ENCODE data around the gene CFAP47.

CFAP47 gene

DNA sequence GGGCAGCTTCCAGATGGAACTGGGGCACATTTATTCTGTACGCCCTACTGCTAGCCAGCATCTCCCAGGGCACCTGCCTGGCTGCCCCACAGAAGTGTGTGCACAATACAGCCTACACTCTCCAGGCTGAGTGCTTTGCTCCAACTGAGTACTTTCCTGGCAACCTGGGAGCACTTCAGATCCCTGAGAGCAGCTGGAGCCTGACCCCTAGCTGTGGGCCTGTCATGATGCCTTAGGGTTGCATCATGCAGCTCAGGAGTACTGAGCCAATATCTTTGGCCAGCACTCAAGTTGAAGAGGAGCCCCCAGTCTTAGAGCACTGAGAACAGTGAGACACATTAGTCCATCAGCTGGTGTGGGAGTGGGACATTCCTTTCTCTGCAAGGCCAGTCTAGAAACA lies 321.9 kb downstream of the CFAP47 start:
- no peak for DNase-seq (ENCODE audit: low read depth in 1 of 2, low spot score in 1 of 2)

DNA sequence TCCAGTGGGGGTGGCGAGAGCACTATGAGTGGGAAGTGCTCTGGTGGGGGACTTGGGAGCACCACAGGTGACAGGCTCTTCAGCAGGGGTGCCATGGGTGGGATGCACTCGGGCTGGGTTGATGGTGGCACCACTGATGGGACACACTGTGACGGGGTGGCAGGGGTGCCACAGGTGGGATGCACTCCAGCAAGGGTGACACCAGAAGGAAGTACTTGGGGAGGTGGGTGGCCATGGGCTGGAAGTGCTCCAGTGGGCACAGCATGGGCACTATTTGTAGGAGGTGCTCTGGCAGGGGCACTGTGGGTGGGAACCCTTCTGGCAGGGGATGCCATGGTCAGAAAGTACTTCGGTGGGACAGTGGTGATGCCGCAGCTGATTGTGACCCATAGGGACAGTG lies 346.6 kb downstream of the CFAP47 start:
- DNase-seq (ENCODE audit: low read depth in 1 of 2, low spot score in 1 of 2) = no peak

DNA sequence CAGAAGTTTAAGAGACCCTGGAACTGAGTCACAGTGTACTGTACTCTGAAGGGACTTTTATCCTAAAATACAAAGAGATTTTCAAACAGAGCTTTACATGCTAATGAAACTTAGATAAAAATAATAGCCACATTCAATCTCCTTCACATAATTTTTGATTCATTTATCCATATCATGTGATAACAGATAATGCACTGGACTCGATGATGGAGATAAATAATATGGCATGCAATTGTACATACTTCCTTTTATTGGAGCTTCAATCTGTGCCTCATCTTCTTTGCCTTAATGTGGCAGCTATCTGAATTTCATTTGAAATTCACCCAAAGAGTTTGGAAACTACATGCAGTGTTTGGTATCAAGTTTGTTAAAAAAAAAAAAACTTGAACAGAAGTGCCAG lies 390.6 kb downstream of the CFAP47 start:
- DNase-seq (ENCODE audit: low read depth in 1 of 2, low spot score in 1 of 2) = no peak

DNA sequence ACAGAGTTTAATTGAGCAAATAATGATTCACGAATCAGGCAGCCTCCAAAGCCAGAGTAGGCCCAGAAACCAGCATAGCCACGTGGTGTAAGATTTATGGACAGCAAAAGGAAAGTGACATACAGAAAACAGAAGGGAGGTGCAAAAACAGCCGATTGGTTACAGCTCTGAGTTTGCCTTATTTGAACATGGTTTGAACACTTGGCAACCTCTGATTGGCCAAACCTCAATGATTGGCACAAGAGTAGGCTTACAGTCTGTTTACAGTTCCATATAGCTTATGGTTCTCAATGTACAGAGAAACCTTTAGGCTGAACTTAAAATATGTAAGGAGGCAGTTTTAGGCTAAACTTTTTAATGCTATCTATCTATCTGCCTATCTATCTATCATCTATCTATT lies 394.8 kb downstream of the CFAP47 start:
- DNase-seq (ENCODE audit: low read depth in 1 of 2, low spot score in 1 of 2) = no peak

DNA sequence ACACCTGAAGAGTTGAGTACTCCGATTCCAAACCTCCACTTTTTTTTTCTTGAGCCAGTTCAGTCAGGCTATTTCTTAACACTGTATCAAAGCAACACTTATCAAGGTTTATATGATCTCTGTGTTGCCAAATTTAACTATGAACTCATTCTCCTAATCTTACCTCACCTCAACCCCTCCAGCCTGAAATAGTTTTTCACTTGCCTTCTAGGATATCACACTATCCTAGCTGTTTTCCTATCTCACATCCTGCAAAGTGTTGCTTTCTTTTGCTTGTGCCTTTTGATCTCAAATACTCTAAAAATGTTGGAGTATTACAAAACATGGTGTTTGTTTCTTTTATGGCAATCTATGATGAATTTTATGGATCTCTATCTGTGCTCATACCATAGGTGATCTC lies 415.0 kb downstream of the CFAP47 start:
- no peak for DNase-seq (ENCODE audit: low read depth in 1 of 2, low spot score in 1 of 2)

DNA sequence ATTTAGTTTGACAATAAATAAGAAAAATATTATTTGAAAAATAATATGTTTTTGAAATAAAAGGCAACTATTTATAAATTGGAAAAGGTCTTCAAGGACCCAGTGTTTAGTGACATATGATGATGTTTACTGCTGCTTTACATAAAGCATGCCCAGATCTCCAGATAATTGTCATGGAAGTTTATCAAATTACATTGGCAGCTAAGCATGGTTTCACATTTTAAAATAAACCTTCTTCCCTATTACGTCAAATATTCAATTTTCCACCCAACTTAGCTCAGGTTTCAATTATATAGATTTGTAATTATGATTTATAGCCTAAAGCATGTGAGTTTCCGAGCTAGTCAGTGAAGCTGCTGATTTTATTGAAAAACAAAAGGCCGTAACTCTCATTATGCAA lies 417.2 kb downstream of the CFAP47 start:
- no peak for DNase-seq (ENCODE audit: low read depth in 1 of 2, low spot score in 1 of 2)

DNA sequence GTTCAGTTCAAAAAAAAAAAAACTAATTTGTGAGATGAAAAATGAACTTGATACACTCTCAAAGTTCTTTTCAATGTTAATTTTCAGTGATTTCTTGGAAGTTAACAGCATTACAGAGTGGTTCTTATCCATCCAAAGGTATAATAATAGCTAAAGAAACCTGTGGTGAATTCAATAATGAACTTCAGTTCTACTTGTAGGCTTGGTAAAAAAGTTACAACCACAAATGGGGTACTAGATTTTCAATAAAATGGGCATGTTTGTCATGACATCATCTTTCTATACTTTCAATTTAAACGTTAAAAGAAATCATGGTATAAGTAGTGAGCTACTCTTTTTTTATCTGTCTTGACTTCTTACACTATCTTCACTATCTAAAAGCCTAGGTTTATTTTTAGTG lies 424.8 kb downstream of the CFAP47 start:
- no peak for DNase-seq (ENCODE audit: low read depth in 1 of 2, low spot score in 1 of 2)

DNA sequence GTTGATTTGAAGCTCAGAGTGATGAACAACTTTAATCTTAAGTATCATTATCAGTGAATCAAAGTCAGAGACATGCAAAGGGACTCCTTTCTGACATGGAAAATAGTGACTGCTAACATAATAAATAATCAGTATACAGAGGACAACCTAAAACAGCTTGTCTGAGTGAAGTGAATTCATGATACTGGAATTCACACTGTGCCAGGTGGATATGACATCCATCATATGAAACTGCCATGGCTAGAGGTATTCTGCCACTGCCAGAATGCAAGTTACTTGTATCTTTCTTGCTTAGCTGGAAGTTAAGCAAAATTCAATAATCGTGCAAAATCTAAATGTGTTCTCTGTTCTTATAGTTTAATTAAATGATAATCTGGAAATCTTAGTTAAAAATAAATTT lies 429.0 kb downstream of the CFAP47 start:
- DNase-seq (ENCODE audit: low read depth in 1 of 2, low spot score in 1 of 2) = no peak

DNA sequence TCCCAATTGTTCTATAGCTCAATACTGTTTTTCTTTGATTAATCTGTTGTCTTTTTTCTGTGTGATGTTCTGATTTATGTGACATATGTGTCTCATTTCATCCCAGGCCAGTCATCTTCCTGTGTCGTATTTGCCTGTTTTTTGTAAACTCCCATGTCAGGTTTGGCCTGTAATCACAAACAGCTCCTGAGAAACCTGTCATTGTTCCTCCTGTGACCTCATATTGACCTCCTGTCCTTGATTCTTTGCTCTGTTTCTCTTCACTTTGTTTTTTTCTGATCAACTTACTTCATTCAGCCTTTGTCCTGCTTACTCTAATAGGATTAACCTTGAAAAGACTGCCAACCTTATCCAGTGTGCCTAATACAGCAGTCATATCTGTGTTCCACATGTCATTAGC lies 438.3 kb downstream of the CFAP47 start:
- DNase-seq (ENCODE audit: low read depth in 1 of 2, low spot score in 1 of 2) = no peak

DNA sequence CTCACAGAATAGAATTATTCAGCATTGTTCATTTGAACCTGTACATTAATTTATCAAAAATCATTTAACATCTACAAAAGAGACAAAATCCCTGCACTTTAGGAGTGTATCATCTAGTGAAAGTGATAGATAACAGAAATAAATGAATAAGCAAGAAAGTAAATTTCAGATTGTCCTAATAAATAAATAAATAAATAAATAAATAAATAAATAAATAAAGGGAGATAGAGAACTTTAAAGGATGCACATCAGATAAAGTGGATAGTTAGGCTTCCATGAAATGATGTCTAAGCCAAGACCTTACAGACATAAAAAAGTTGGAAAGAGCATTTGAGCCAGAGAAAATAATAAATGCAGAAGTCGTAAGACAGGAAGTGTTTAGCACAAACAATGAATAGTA lies 444.7 kb downstream of the CFAP47 start:
- no peak for DNase-seq (ENCODE audit: low read depth in 1 of 2, low spot score in 1 of 2)

DNA sequence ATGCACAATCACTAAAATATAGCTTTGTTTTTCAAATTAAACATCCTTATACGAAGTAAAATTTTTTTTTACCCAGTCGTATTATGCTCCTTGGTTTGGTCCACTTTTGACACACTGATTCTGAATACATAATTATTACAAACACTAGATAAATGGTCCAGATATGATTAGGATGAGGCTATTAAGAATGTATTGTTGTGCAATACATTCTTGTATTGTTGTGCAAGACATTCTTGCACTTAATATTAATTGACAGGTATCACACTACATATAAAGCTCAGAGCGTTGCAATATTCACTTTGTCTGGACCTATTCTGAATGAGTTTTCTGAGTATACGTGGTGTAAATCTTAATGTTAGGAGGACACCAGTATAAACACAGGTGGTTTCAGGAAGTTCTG lies 464.0 kb downstream of the CFAP47 start:
- no peak for DNase-seq (ENCODE audit: low read depth in 1 of 2, low spot score in 1 of 2)

DNA sequence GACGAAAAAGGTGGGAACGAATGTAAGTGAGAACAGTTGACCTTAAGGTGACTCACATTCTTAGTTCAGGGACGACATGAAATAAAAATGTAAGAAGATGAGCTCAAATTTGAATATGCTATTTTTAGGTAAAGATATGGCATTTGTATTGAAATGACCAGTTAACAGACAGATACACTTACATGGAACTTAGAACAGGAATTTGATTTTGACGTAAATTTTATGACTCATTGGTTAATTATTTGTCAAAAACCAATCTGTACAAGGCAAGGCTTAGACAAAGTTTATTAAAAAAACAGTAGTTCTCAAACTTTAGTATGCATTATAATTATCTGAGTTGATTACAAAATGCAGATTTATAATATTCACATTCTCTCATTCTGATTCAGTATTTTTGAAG lies 469.4 kb downstream of the CFAP47 start:
- DNase-seq (ENCODE audit: low read depth in 1 of 2, low spot score in 1 of 2) = no peak

DNA sequence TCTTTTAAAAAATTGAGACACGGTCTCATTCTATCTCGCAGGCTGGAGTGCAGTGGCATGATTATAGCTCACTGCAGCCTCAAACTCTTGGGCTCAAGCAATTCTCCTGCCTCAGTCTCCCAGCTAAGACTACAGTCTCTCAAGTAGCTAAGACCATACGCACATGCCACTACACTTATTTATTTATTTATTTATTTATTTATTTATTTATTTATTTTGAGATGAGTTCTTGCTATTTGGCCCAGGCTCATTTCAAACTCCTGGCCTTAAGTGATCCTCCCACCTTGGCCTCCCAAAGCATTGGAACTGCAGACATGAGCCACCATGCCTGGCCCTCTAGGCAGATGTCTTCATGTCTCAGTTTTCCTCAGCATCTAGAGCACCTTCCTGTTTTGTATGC lies 482.2 kb downstream of the CFAP47 start:
- no peak for DNase-seq (ENCODE audit: low read depth in 1 of 2, low spot score in 1 of 2)

DNA sequence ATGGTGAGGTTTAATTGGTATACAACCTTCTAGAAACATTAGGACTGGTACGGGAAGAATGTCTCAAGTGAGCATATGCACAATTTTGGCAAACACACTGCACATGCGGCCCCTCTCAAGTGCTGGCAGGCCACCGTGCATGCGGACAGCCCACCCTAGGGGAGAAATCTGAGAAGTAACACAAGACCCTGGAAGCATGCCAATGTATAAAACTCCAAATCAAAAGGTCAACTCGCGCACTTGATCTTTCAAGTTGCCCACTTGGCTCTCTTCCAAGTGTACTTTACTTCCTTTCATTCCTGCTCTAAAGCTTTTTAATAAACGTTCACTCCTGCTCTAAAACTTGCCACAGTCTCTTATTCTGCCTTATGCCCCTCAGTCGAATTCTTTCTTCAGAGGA lies 488.3 kb downstream of the CFAP47 start:
- no peak for DNase-seq (ENCODE audit: low read depth in 1 of 2, low spot score in 1 of 2)

DNA sequence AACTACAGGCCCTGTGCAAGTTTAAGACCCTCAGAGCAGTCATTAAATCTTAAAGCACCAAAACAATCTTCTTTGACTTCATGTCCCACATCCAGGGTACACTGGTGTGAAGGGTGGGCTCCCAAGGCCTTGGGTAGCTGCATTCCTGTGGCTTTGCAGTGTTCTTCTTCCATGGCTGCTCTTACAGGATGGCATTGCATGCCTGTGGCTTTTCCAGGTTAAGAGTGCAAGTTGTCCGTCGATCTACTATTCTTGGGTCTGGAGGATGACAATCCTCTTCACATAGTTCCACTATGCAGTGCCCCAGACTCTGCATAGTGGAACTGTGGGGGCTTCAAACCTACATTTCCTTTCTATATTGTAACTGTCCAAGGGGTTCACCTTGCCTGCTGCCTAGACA lies 494.5 kb downstream of the CFAP47 start:
- no peak for DNase-seq (ENCODE audit: low read depth in 1 of 2, low spot score in 1 of 2)

DNA sequence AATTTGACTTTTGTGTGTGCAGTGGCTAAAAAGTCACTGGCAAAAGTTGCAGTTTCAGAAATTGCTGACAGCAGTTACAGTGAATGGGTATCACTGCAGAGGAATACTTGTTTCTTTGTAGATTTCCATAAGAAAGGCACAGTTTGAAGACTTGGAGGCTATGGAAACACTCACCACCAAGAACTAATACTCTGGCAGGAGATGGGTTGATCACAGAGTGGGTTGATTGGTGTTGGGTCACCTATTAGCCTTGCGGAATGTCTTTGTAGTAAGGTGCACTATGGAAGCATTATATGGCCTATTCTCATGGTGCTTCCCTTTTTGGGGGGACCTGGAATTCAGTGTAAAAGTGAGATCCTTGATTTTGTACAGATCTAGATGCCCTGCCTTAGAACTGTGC lies 502.8 kb downstream of the CFAP47 start:
- DNase-seq (ENCODE audit: low read depth in 1 of 2, low spot score in 1 of 2) = no peak

DNA sequence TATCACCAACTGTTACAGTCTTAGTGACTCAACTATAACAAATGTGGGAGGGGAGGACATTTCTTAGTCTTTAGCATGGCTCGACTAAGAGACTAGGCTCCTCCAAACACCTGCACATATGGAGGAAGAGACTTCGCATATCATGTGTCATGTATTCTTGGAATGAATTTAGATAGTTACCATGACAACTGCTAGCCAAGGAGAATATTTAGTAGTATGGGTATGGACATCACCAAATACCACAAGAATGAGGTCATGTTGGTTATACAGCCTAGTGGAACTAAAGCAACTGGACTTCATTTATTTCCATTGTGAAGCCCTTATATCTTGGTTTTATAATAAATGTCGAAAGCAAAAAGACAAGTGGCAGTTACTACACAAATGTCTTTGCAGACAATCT lies 512.3 kb downstream of the CFAP47 start:
- no peak for DNase-seq (ENCODE audit: low read depth in 1 of 2, low spot score in 1 of 2)

DNA sequence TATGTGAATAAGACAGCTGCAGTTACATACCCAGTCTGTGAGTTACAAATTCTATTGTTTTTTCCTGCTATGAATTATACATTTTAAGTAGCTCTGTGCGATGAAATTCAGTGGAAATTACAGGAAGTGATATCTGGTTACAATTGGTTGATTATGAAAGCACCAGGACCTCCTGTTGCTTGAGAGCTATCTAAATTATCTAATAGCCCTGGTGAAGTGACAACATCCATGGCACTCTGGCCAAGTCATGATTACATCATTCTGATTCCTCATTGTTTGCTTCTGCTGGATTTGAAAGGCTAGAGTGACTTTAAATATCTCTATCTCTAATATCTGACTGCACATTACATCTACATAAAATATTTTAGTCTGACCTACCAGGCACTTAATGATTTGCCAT lies 515.0 kb downstream of the CFAP47 start:
- DNase-seq (ENCODE audit: low read depth in 1 of 2, low spot score in 1 of 2) = no peak
